Measurements from ENCODE around the gene PARL.

Gene PARL

DNA sequence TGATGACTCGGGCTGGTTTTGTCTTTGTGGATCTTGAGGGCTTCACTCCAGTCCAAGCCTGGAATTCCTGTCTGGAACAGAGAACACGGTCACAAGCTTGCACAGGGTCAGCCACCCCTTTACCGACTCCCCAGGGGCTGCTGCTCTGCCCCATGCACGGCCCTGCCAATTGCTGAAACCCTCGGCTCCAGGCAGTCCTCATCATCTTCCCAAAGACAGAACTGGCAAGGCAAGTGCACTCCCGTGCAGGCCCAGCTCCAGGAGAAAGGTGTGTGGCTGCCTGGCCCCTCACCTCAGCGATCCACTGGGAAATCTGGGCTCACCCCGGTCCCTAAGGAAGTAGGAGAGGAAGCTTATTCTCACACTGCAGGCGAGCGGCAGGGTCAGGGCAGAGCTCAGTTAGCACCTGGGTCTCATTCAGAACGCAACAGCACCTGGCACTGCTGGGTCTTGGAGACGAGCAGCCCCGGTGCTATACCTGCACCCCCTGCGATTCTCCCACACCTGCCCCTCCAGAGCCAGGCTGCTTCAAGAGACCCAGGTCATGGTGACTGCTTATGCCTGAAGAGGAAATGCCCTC, 66.5 kb downstream of the PARL start:
- Histone ChIP-seq H3K9me3 (replicated peaks; ENCODE audit: insufficient read depth, low read length) (no peaks in the 10 kb centered on the region), H2AFZ (ENCODE audit: low read length) (no peak overlapping the region), H3K27me3 (replicated peaks; ENCODE audit: insufficient read depth, low read length) (no peaks in the 10 kb centered on the region)

GRCh38 chr3:183817639-183818038, 67.0 kb downstream of the PARL start:
- Histone ChIP-seq H3K4me1 (ENCODE audit: low read length) (peaks cover 23% of the 10 kb centered on the region), H3F3A (ENCODE audit: insufficient read depth, low read length) (peaks cover 24% of the 10 kb centered on the region), H3K36me3 (replicated peaks; ENCODE audit: insufficient read depth, low read length) (no peaks in the 10 kb centered on the region), H3K9me2 (replicated peaks; ENCODE audit: insufficient read depth, low read length) (no peaks in the 10 kb centered on the region), H3K27ac (ENCODE audit: low read length) (no peak overlapping the region), H2AFZ (ENCODE audit: low read length) (no peak overlapping the region), H3K4me3 (ENCODE audit: low read length) (no peak overlapping the region), H3K27me3 (replicated peaks; ENCODE audit: insufficient read depth, low read length) (no peaks in the 10 kb centered on the region), H3K4me2 (ENCODE audit: low read depth, low read length) (no peak overlapping the region), H3K79me2 (ENCODE audit: low read length) (no peaks in the 10 kb centered on the region), H4K20me1 (ENCODE audit: insufficient read depth, low read length) (no peaks in the 10 kb centered on the region), H3K9ac (ENCODE audit: low read length) (no peak overlapping the region), H3K9me3 (replicated peaks; ENCODE audit: insufficient read depth, low read length) (no peaks in the 10 kb centered on the region)
- DNase-seq, result no peak
- TF ChIP-seq CTCF (IDR thresholded peaks at IDR 0.05; ENCODE audit: low read length), result no peak
- TF ChIP-seq EZH2 (optimal IDR thresholded peaks at IDR 0.05; ENCODE audit: low read depth, low read length), result no peak
- TF ChIP-seq EZH2phosphoT487 (IDR thresholded peaks at IDR 0.05; ENCODE audit: low read length), result no peak

More for the DNA sequence above, 66.5 kb downstream of the PARL start:
- no peaks in the 10 kb centered on the region for H4K20me1 ChIP-seq (ENCODE audit: insufficient read depth, low read length)
- no peaks in the 10 kb centered on the region for H3K36me3 ChIP-seq (replicated peaks; ENCODE audit: insufficient read depth, low read length)
- H3K4me1 ChIP-seq (ENCODE audit: low read length), result peaks cover 23% of the 10 kb centered on the region
- H3K79me2 ChIP-seq (ENCODE audit: low read length), result no peaks in the 10 kb centered on the region
- H3K4me3 ChIP-seq (ENCODE audit: low read length), result no peak overlapping the region
- H3K4me2 ChIP-seq (ENCODE audit: low read depth, low read length), result no peak overlapping the region
- H3F3A ChIP-seq (ENCODE audit: insufficient read depth, low read length), result peaks cover 24% of the 10 kb centered on the region
- no peak for DNase-seq
- no peaks in the 10 kb centered on the region for H3K9me2 ChIP-seq (replicated peaks; ENCODE audit: insufficient read depth, low read length)
- TF ChIP-seq CTCF (IDR thresholded peaks at IDR 0.05; ENCODE audit: low read length) (no peak), EZH2phosphoT487 (IDR thresholded peaks at IDR 0.05; ENCODE audit: low read length) (no peak), EZH2 (optimal IDR thresholded peaks at IDR 0.05; ENCODE audit: low read depth, low read length) (no peak)
- H3K9ac ChIP-seq (ENCODE audit: low read length), result no peak overlapping the region
- no peak overlapping the region for H3K27ac ChIP-seq (ENCODE audit: low read length)

- no peaks in the 10 kb centered on the region for H3K27me3 ChIP-seq (replicated peaks; ENCODE audit: insufficient read depth, low read length)
- no peaks in the 10 kb centered on the region for H3K79me2 ChIP-seq (ENCODE audit: low read length)
- peaks cover 23% of the 10 kb centered on the region for H3K4me1 ChIP-seq (ENCODE audit: low read length)
- peak overlapping the region; percentile 76; the same call in 1 of the 2 replicates for H3K27ac ChIP-seq (ENCODE audit: low read length)
- no peaks in the 10 kb centered on the region for H4K20me1 ChIP-seq (ENCODE audit: insufficient read depth, low read length)
- no peaks in the 10 kb centered on the region for H3K9me2 ChIP-seq (replicated peaks; ENCODE audit: insufficient read depth, low read length)
- H3K9me3 ChIP-seq (replicated peaks; ENCODE audit: insufficient read depth, low read length), result no peaks in the 10 kb centered on the region
- H3K4me2 ChIP-seq (ENCODE audit: low read depth, low read length), result peak overlapping the region; percentile 48; the same call in 1 of the 2 replicates
- TF ChIP-seq EZH2 (optimal IDR thresholded peaks at IDR 0.05; ENCODE audit: low read depth, low read length) (no peak), CTCF (IDR thresholded peaks at IDR 0.05; ENCODE audit: low read length) (no peak), EZH2phosphoT487 (IDR thresholded peaks at IDR 0.05; ENCODE audit: low read length) (no peak)
- no peaks in the 10 kb centered on the region for H3K36me3 ChIP-seq (replicated peaks; ENCODE audit: insufficient read depth, low read length)
- H3K9ac ChIP-seq (ENCODE audit: low read length), result no peak overlapping the region
- DNase-seq, result no peak
- no peak overlapping the region for H2AFZ ChIP-seq (ENCODE audit: low read length)
- peaks cover 24% of the 10 kb centered on the region for H3F3A ChIP-seq (ENCODE audit: insufficient read depth, low read length)
- H3K4me3 ChIP-seq (ENCODE audit: low read length), result no peak overlapping the region
These were observed 67.8 kb downstream of the PARL start for GRCh38 chr3:183816681-183817510.

Measured in MM.1S (cell line).